Measurements from ENCODE around the gene FOXP1. TPM values are rescaled to one million over a fixed set of nuclear protein-coding genes. Genes with fewer than 3 reads are reported as not detected.

The FOXP1 gene
- total RNA-seq, 2 experiments from 2014 or later, result 203 to 205 TPM

GRCh38 chr3:71065764-71066013 lies 517.8 kb downstream of the FOXP1 start:
- peak overlapping the region; percentile 95 for H3K27ac Mint-ChIP-seq
- peaks cover 62% of the 10 kb centered on the region for H3K4me1 Mint-ChIP-seq
- no peaks in the 10 kb centered on the region for H3K27me3 Mint-ChIP-seq
- DNase-seq, result no peak
- H3K36me3 Mint-ChIP-seq, result peaks cover 33% of the 10 kb centered on the region
- H3K4me3 Mint-ChIP-seq, result peak overlapping the region; percentile 85
- no peaks in the 10 kb centered on the region for H3K9me3 Mint-ChIP-seq

DNA sequence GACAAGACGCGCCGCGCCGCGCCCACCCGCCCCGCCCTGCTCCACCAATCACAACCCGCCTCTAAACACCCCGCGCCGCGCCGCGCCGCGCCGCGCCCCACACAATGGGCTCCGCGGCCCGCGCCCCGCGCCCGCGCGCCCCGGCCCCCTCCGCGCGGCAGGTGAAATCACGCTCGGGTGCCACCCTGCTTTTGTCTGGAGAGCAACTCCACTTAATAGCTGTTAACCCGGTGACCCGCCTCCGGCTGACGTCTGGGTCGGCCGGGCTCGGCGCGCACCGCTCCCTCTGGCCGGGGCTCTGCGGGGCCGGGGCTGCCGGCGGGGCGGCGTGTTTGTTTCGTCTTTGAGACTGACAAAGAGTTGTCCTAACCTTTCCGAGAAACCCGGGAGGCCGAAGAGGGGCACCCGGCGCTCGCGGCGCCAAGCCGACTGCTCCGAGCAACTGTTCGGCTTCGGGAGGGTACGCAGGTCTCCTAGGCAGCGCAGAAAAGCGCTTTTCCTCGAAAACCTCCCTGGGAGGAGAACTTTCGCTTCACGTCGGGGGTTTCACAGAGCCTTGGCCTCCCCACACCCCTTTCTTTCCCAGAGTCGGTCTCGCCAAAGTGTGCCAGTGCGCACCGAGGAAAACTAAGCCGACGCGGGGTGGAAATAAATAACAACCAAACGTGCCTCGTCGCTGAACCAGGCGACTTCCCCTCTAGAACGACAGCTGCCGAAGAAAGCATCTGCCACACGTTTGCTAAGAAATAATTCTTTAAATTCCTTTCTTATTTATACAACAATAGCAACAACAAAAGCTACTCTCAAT lies 518.4 kb downstream of the FOXP1 start:
- peaks cover 38% of the 10 kb centered on the region for H3K36me3 Mint-ChIP-seq
- H3K4me3 Mint-ChIP-seq, result peak overlapping the region; percentile 85
- H3K9me3 Mint-ChIP-seq, result no peaks in the 10 kb centered on the region
- H3K27ac Mint-ChIP-seq, result peak overlapping the region; percentile 95
- H3K27me3 Mint-ChIP-seq, result no peaks in the 10 kb centered on the region
- DNase-seq, result no peak
- peaks cover 62% of the 10 kb centered on the region for H3K4me1 Mint-ChIP-seq

DNA sequence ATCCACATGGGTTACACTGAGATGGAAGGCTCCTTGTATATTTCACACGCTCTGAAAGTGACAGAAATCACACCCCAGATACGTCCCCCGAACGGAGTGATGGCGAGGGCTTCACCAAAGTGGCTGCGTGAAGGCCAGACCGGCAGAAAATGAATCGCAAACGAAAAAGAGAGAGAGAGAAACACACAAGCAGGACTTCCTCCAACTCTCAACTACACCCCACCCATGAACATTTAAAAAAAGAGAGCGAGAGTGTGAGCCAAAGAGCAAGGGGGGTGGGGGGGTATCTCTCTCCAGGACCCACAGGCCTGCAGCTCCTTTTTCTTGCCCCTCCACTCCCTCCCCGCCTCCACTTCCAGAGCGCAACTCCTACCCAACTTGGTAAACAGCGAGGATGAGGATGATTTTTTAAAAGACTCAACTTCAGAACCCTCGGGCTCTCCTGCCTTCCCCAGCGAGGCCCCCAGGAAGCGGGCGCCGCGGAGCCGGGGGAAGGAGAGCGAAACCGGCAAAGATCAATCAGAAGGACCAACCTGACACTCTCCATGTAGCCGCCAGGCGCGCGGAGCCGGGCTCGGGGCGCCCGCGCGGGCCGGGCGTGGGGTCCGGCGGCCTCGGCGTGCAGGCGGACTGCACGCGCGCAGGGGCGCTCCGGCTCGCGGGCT lies 519.1 kb downstream of the FOXP1 start:
- DNase-seq, result peak; percentile 75
- no peaks in the 10 kb centered on the region for H3K9me3 Mint-ChIP-seq
- no peak overlapping the region for H3K27ac Mint-ChIP-seq
- H3K36me3 Mint-ChIP-seq, result peaks cover 39% of the 10 kb centered on the region
- no peaks in the 10 kb centered on the region for H3K27me3 Mint-ChIP-seq
- H3K4me3 Mint-ChIP-seq, result no peak overlapping the region
- peaks cover 62% of the 10 kb centered on the region for H3K4me1 Mint-ChIP-seq

DNA sequence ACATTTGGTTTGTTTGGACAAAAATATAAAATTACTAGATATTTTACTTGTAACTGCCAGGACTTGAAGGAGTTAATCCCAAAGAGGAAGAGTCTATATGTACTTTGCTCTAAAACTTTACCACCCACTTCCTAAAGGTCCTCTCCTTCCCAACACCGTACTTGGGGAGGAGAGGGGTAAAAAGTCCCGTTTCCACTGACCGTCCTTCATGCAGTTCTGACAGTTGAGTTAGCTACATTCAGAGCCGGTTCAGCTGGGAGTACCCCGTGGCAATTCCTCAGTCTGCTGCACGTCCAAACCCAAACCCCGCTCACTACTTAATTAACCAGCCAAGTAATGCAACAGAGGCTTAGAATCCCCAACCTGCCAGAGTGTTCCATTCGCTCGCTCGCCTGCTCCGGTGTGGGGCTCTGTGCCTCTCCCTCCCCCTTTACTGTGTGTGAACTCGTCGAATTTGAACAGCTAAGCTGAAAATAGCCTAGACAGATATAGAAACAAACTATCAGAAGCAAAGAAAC lies 519.7 kb downstream of the FOXP1 start:
- H3K4me1 Mint-ChIP-seq, result peaks cover 60% of the 10 kb centered on the region
- no peak overlapping the region for H3K4me3 Mint-ChIP-seq

DNA sequence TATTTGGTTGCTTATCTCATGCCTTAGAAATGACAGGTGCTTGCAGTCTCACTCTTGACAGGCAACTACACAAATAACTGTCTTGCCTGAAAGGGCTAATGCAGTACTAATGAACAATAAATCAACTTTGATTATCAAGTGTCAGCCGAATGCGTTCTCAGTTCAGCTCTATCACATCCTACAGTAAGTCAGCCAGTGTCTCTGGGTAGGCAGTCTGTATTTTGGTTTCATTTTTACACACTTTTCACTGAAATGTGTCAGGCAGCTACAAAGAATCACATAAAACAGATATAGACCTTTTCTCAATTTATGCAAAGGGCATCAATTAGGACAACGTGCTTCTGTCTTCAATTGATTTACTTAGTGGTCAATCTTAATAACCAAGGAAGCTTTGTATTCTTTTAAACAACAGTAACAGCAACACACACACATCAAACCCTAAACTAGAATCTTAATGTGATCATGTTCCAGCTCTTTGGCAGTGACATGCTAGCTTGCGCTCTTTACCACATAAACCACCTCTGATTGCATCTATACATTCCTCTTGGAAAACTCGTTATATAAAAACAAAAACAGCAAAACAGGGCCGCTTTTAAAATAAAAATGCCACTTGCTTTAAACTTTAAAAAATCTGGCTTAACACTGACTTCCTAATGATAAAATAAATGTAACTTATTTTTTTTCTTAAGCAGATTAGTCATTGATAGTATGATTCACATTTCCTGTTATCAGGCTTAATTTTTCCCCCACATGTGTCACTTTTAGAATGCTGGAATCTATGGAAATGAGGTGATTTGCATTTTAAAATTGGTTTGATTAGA lies 520.4 kb downstream of the FOXP1 start:
- H3K9me3 Mint-ChIP-seq, result no peaks in the 10 kb centered on the region
- no peak overlapping the region for H3K4me3 Mint-ChIP-seq
- peaks cover 37% of the 10 kb centered on the region for H3K36me3 Mint-ChIP-seq
- no peaks in the 10 kb centered on the region for H3K27me3 Mint-ChIP-seq
- H3K4me1 Mint-ChIP-seq, result peaks cover 61% of the 10 kb centered on the region
- DNase-seq, result no peak
- H3K27ac Mint-ChIP-seq, result no peak overlapping the region

More for the DNA sequence above, 519.7 kb downstream of the FOXP1 start:
- peak; percentile 72 for DNase-seq
- Mint-ChIP-seq H3K9me3 (no peaks in the 10 kb centered on the region), H3K27ac (no peak overlapping the region), H3K36me3 (peaks cover 39% of the 10 kb centered on the region), H3K27me3 (no peaks in the 10 kb centered on the region)

DNA sequence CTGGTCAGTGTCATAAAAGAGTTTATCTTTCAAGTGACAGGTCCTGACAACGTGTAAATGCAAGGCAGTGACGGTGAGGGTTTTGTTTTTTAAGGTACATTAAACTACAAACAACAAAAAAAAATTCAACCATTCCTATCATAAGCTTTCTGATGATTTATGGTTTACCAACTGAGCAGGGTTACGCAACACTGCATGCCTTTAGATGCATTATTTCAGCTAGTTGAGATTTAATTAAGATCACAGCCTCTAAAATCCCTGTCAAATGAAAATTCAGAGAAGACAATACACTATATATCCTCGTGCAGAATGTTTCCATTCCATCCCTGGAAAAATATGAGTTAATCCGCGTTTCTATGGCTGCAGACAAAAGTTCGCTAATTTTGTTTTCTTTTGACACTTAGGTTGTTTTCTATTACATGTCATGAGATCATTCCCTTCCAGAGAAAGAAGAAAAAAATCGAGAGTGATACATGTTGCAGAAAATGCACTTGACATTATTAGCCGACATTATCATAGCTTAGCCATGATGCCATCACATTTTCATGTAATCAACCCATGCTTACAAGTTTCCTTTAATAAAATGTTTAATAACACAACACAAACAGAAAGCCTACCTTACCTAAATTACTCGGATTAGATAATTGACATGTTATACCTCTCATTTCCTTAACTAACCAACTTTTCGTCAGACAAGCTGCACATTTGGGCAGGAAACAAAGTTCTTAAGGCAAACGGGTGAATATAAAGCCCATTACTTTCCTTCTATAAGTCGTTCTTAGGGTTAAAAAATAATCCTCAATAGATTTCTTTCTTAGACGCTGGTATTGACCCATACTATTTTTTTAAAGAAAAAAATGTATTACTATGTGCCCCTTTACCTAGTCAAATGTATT lies 521.2 kb downstream of the FOXP1 start:
- Mint-ChIP-seq H3K27ac (no peak overlapping the region), H3K36me3 (peaks cover 34% of the 10 kb centered on the region), H3K27me3 (no peaks in the 10 kb centered on the region)

DNA sequence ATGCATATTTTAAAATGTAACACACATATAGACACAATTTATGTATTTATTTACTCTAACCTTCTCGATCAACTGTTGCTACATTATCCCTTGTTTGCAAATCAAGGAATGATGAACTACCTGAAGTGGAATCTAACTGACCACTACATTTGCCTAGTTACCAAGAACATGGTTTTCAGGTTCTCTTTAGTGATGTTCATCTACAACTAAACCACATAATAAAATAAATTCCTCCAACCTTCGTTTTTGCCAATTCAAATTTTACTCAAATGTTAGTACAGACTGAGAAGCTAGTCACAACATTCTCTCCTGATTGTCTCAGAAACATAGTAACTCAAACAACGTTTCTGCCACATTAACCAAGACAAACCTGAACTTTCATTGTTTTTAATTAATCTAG lies 521.9 kb downstream of the FOXP1 start:
- no peak for DNase-seq
- Mint-ChIP-seq H3K9me3 (no peaks in the 10 kb centered on the region), H3K36me3 (peaks cover 34% of the 10 kb centered on the region), H3K27ac (no peak overlapping the region), H3K27me3 (no peaks in the 10 kb centered on the region), H3K4me3 (no peak overlapping the region), H3K4me1 (peaks cover 60% of the 10 kb centered on the region)

More for the DNA sequence above, 521.2 kb downstream of the FOXP1 start:
- H3K4me3 Mint-ChIP-seq, result no peak overlapping the region
- peaks cover 62% of the 10 kb centered on the region for H3K4me1 Mint-ChIP-seq
- no peak for DNase-seq
- H3K9me3 Mint-ChIP-seq, result no peaks in the 10 kb centered on the region

- no peak for DNase-seq
- Mint-ChIP-seq H3K4me1 (peaks cover 60% of the 10 kb centered on the region), H3K9me3 (no peaks in the 10 kb centered on the region), H3K36me3 (peaks cover 36% of the 10 kb centered on the region), H3K27me3 (no peaks in the 10 kb centered on the region), H3K27ac (no peak overlapping the region), H3K4me3 (no peak overlapping the region)
Measured at GRCh38 chr3:71061037-71061436, 522.5 kb downstream of the FOXP1 start.

DNA sequence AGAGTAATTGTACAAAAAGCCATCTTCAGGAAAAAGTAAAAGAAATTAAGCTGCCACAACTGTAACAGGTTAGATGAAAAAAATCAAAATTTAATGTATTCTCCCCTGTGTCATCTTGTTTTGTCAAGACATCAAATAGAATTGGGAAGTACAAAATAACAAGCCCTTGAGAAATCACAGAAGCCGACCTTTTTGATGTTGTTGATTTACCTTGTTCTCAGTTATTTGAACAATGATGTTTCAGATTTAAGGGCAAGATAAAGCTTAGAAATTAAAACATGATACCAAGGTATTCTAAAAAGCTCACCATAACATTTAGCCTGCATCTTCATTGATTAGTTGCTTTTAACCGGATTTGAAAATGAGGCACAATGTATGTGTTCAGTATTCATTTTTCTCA lies 523.0 kb downstream of the FOXP1 start:
- Mint-ChIP-seq H3K27ac (no peak overlapping the region), H3K4me3 (no peak overlapping the region)

GRCh38 chr3:71057526-71057894 lies 526.0 kb downstream of the FOXP1 start:
- DNase-seq, result no peak
- H3K9me3 Mint-ChIP-seq, result no peaks in the 10 kb centered on the region
- H3K36me3 Mint-ChIP-seq, result peaks cover 65% of the 10 kb centered on the region
- peak overlapping the region; percentile 70 for H3K4me3 Mint-ChIP-seq
- no peaks in the 10 kb centered on the region for H3K27me3 Mint-ChIP-seq
- peaks cover 95% of the 10 kb centered on the region for H3K4me1 Mint-ChIP-seq
- no peak overlapping the region for H3K27ac Mint-ChIP-seq

More for the DNA sequence above, 523.0 kb downstream of the FOXP1 start:
- peaks cover 37% of the 10 kb centered on the region for H3K36me3 Mint-ChIP-seq
- no peaks in the 10 kb centered on the region for H3K27me3 Mint-ChIP-seq
- peaks cover 64% of the 10 kb centered on the region for H3K4me1 Mint-ChIP-seq
- no peak for DNase-seq
- no peaks in the 10 kb centered on the region for H3K9me3 Mint-ChIP-seq

DNA sequence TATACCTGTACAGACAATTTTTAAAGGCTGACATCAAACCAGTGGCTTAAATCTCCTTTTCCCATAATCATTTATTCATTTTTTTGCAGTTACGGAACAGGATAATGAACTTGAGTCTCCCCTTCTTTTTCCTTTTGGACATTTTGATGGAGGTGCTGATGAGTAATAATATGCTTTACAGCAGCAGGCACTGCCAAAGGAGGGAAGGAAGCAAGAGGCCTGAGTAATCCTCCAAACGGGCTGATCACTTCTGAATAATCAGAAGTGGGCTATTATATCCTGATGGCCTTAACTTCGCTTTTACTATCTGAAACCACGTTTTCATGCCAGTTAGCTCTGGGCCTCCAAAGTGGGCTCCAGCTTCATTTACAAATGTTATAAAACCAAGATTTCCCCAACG lies 527.2 kb downstream of the FOXP1 start:
- H3K9me3 Mint-ChIP-seq, result no peaks in the 10 kb centered on the region
- H3K36me3 Mint-ChIP-seq, result peaks cover 65% of the 10 kb centered on the region
- DNase-seq, result no peak
- peaks cover 95% of the 10 kb centered on the region for H3K4me1 Mint-ChIP-seq
- H3K4me3 Mint-ChIP-seq, result peak overlapping the region; percentile 40
- no peaks in the 10 kb centered on the region for H3K27me3 Mint-ChIP-seq
- H3K27ac Mint-ChIP-seq, result peak overlapping the region; percentile 83

GRCh38 chr3:71055257-71056001 lies 528.1 kb downstream of the FOXP1 start:
- peak overlapping the region; percentile 5 for H3K4me3 Mint-ChIP-seq
- no peaks in the 10 kb centered on the region for H3K27me3 Mint-ChIP-seq
- no peaks in the 10 kb centered on the region for H3K9me3 Mint-ChIP-seq
- peak overlapping the region; percentile 83 for H3K27ac Mint-ChIP-seq
- peaks cover 95% of the 10 kb centered on the region for H3K4me1 Mint-ChIP-seq
- H3K36me3 Mint-ChIP-seq, result peaks cover 64% of the 10 kb centered on the region
- no peak for DNase-seq

DNA sequence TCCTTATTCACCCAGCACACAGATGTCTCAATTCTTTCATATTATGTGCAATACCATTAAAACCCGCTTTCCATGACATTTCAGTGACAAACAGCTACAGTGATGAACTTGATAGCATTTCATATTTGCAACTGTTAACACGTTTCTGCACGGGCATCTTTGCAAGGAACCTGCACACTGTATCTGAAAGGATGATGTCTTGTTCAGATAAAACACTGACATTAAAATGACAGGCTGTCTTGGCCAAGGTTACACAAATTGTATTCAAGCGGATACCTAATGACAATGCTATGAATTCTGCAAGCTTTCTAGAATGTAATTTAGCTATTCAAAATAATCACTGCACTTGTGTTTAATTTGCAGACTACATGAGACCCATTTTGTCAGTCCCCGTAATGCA lies 529.2 kb downstream of the FOXP1 start:
- Mint-ChIP-seq H3K4me1 (peaks cover 95% of the 10 kb centered on the region), H3K9me3 (no peaks in the 10 kb centered on the region), H3K27ac (peak overlapping the region; percentile 49), H3K27me3 (no peaks in the 10 kb centered on the region), H3K4me3 (peak overlapping the region; percentile 20), H3K36me3 (peaks cover 71% of the 10 kb centered on the region)
- no peak for DNase-seq

DNA sequence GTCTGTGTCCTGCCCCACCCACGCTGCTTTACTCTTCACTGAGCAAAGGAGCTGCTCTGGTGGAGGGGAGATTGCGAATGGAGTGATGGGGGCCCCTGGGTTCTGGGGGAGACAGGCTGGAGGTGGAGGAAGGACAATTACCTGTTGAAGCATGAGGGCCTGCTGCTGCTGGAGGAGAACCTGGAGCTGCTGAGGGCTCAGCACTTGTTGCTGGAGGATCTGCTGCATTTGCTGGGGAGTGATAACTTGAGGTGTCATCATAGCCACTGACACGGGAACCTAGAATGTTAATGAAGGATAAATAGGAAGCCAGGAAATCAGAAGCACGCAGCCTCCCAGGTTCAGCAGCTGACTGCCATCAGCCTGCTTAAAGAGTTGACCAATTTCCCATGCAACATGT lies 530.0 kb downstream of the FOXP1 start:
- H3K27ac Mint-ChIP-seq, result peak overlapping the region; percentile 62
- no peaks in the 10 kb centered on the region for H3K9me3 Mint-ChIP-seq
- H3K36me3 Mint-ChIP-seq, result peaks cover 79% of the 10 kb centered on the region
- H3K4me1 Mint-ChIP-seq, result peaks cover 97% of the 10 kb centered on the region
- H3K4me3 Mint-ChIP-seq, result peak overlapping the region; percentile 37
- DNase-seq, result no peak
- H3K27me3 Mint-ChIP-seq, result no peaks in the 10 kb centered on the region

Measured in activated naive CD8-positive, alpha-beta T cell treated with anti-CD3 and anti-CD28 coated beads for 36 hours (primary cell).